IMR-90 (cell line): ENCODE measurements around the gene FES. TPM values are rescaled to one million over a fixed set of nuclear protein-coding genes. Genes with fewer than 3 reads are reported as not detected.
"Not testable (repeated sequence)": the region's sequence is repeated elsewhere in the genome, so short reads cannot be mapped to it uniquely, and the experiment has no call there.

ENCODE experiments used
- ATAC-seq: fragments of 200-7000 bp; cut with Tn5 transposase; 2 replicates; pipeline ENCODE4 v1.9.1; 2020; ENCODE audit warnings: low read depth, mild to moderate bottlenecking, moderate library complexity
- BruUV-seq: library from RNA; stranded (reverse); fragments of 400-500 nt; replicated peaks from 2 replicates; lab custom pipeline; 2021; lab: Mats Ljungman, UMichigan
- CTCF ChIA-PET: fragments of 300-600 bp; formaldehyde crosslinking; extraction: SDS; loops from one replicate; lab custom pipeline; 2021; ENCODE audit warnings: antibody characterized with exemption; lab: Yijun Ruan, JAX
- POLR2A ChIA-PET: fragments of 300-600 bp; sonication (Branson Sonifier 250); formaldehyde crosslinking; loops from one replicate; lab custom pipeline; 2022; ENCODE audit warnings: antibody characterized with exemption; ENCODE audit not compliant: unreplicated experiment; lab: Charles Lee
- DNase-seq: peaks from one replicate; pipeline ENCODE4 v3.0.0; 2013
- H2AFZ ChIP-seq: replicated peaks from 2 replicates; pipeline ENCODE3; 2013; ENCODE audit warnings: low read length, mild to moderate bottlenecking; ENCODE audit not compliant: poor library complexity
- H2AK5ac ChIP-seq: 2 replicates; pipeline ENCODE4 v1.6.1; 2013; ENCODE audit warnings: low read depth, low read length, inconsistent platforms
- H2AK9ac ChIP-seq: replicated peaks from 2 replicates; pipeline ENCODE3; 2013; ENCODE audit warnings: mild to moderate bottlenecking, low read depth, low read length, moderate library complexity; ENCODE audit not compliant: poor library complexity
- H2BK120ac ChIP-seq: 2 replicates; pipeline ENCODE4 v1.6.1; 2013; ENCODE audit warnings: low read depth, low read length, inconsistent platforms
- H2BK15ac ChIP-seq: 3 replicates; pipeline ENCODE4 v1.6.1; 2013; ENCODE audit warnings: low read depth, low read length, inconsistent platforms
- H2BK20ac ChIP-seq: 2 replicates; pipeline ENCODE4 v1.6.1; 2013; ENCODE audit warnings: low read depth, mild to moderate bottlenecking, inconsistent platforms, low read length, moderate library complexity
- H2BK5ac ChIP-seq: 2 replicates; pipeline ENCODE4 v1.6.1; 2013; ENCODE audit warnings: mild to moderate bottlenecking, low read depth, low read length, inconsistent platforms; ENCODE audit not compliant: poor library complexity, severe bottlenecking
- H3K14ac ChIP-seq: replicated peaks from 2 replicates; pipeline ENCODE4 v1.6.1; 2013; ENCODE audit warnings: low read depth, low read length, inconsistent platforms
- H3K18ac ChIP-seq: 2 replicates; pipeline ENCODE4 v1.6.1; 2013; ENCODE audit warnings: low read depth, low read length, control low read depth
- H3K23ac ChIP-seq: 2 replicates; pipeline ENCODE4 v1.6.1; 2013; ENCODE audit warnings: low read depth, low read length, inconsistent platforms
- H3K27ac ChIP-seq: 2 replicates; pipeline ENCODE4 v1.5.1; 2013; ENCODE audit warnings: mild to moderate bottlenecking, control low read depth, low read length; ENCODE audit not compliant: insufficient read depth
- H3K27me3 ChIP-seq: 2 replicates; pipeline ENCODE4 v1.6.1; 2013; ENCODE audit warnings: low read length; ENCODE audit not compliant: control insufficient read depth, insufficient read depth
- H3K36me3 ChIP-seq: 2 replicates; pipeline ENCODE4 v1.6.1; 2013; ENCODE audit warnings: low read length, mixed read lengths; ENCODE audit not compliant: control insufficient read depth, insufficient read depth
- H3K4ac ChIP-seq: 2 replicates; pipeline ENCODE4 v1.6.1; 2013; ENCODE audit warnings: low read depth, low read length, inconsistent platforms
- H3K4me1 ChIP-seq: 2 replicates; pipeline ENCODE4 v1.6.1; 2013; ENCODE audit warnings: low read length, mixed read lengths; ENCODE audit not compliant: control insufficient read depth, insufficient read depth
- H3K4me2 ChIP-seq: 2 replicates; pipeline ENCODE4 v1.6.1; 2013; ENCODE audit warnings: low read depth, mild to moderate bottlenecking, control low read depth, low read length, moderate library complexity
- H3K4me3 ChIP-seq: 2 replicates; pipeline ENCODE4 v1.5.1; 2013; ENCODE audit warnings: low read depth, mild to moderate bottlenecking, control low read depth, low read length, moderate library complexity; ENCODE audit not compliant: insufficient read depth
- H3K56ac ChIP-seq: 2 replicates; pipeline ENCODE4 v1.6.1; 2013; ENCODE audit warnings: low read length, inconsistent platforms; ENCODE audit not compliant: insufficient read depth; ENCODE audit errors: extremely low read depth
- H3K79me1 ChIP-seq, 2 experiments: 2 replicates each; pipeline ENCODE4 v1.6.1; 2013; ENCODE audit warnings: low read length in 2 of 2, inconsistent platforms in 1 of 2, low read depth in 1 of 2
- H3K9ac ChIP-seq: 2 replicates; pipeline ENCODE4 v1.6.1; 2013; ENCODE audit warnings: low read depth, low read length, control low read depth
- H3K9me1 ChIP-seq: 2 replicates; pipeline ENCODE4 v1.6.1; 2013; ENCODE audit warnings: low read length, inconsistent platforms; ENCODE audit not compliant: insufficient read depth
- H3K9me3 ChIP-seq: 2 replicates; pipeline ENCODE4 v1.6.1; 2013; ENCODE audit warnings: low read length; ENCODE audit not compliant: control insufficient read depth, insufficient read depth
- H4K20me1 ChIP-seq: 2 replicates; pipeline ENCODE4 v1.6.1; 2013; ENCODE audit warnings: low read length, inconsistent platforms; ENCODE audit not compliant: insufficient read depth
- H4K5ac ChIP-seq: 2 replicates; pipeline ENCODE4 v1.6.1; 2013; ENCODE audit warnings: mild to moderate bottlenecking, low read depth, low read length, control low read depth
- H4K8ac ChIP-seq, 2 experiments: 2 replicates each; pipeline ENCODE4 v1.6.1; 2013; ENCODE audit warnings: low read depth in 2 of 2, low read length in 2 of 2, control low read depth in 1 of 2, inconsistent platforms in 1 of 2
- H4K91ac ChIP-seq: 2 replicates; pipeline ENCODE4 v1.6.1; 2013; ENCODE audit warnings: low read depth, low read length, inconsistent platforms; ENCODE audit not compliant: insufficient read depth
- CEBPB ChIP-seq: IDR thresholded peaks from 2 replicates; pipeline ENCODE4 v1.6.1; 2012; ENCODE audit warnings: low read depth, low read length, improper control_type of control experiment
- CHD1 ChIP-seq: IDR thresholded peaks from 2 replicates; pipeline ENCODE4 v1.6.1; 2012; ENCODE audit warnings: low read depth, low read length, improper control_type of control experiment
- FOS ChIP-seq: fragments of 150-350 bp; IDR thresholded peaks from 2 replicates; pipeline ENCODE4 v1.6.1; 2016; ENCODE audit warnings: low read depth, low read length
- MAZ ChIP-seq: IDR thresholded peaks from 2 replicates; pipeline ENCODE4 v1.6.1; 2012; ENCODE audit warnings: low read depth, mild to moderate bottlenecking, low read length, improper control_type of control experiment, moderate library complexity, borderline replicate concordance
- RFX5 ChIP-seq: IDR thresholded peaks from 2 replicates; pipeline ENCODE4 v1.8.0; 2012; ENCODE audit warnings: low read depth, mild to moderate bottlenecking, low read length, moderate library complexity
- SMC3 ChIP-seq: fragments of 150-350 bp; IDR thresholded peaks from 2 replicates; pipeline ENCODE4 v1.6.1; 2016; ENCODE audit warnings: low read depth, mild to moderate bottlenecking, antibody characterized with exemption, low read length, moderate library complexity
- WGBS, 2 experiments: methylation state at CpG; one replicate each; pipeline versions ENCODE4 v1.1.5 to v1.1.7; 2013; ENCODE audit warnings: missing lambda C conversion rate in 2 of 2; ENCODE audit not compliant: insufficient read length in 1 of 2; ENCODE audit errors: extremely low coverage in 2 of 2; 5-methylcytosine and 5-hydroxymethylcytosine counted together
- dilution Hi-C: fragments of 300-500 bp; cut with HindIII; formaldehyde crosslinking; loops from one replicate; pipeline ENCODE4 v1.14.3; 2018; ENCODE audit warnings: low sequenced_read_pairs; ENCODE audit not compliant: unreplicated experiment
- in situ Hi-C: fragments of 300-500 bp; cut with MboI; formaldehyde crosslinking; loops from 3 replicates; pipeline ENCODE4 v1.14.3; 2019; ENCODE audit warnings: low sequenced_read_pairs, inconsistent platforms, mixed read lengths
- intact Hi-C: fragments of 100-400 bp; cut with micrococcal nuclease; formaldehyde crosslinking; loops from 2 replicates; pipeline ENCODE4 v1.10.0; 2022
- polyA plus RNA-seq, 3 experiments: library from polyadenylated mRNA; depleted of rRNA; stranded (reverse); fragments of >200 nt; gene quantifications; 2 replicates each; pipeline ENCODE4 v1.2.3, GENCODE V29; 2012; ENCODE audit warnings: low replicate concordance in 1 of 3
- total RNA-seq: library from RNA; depleted of rRNA; stranded (reverse); fragments of >200 nt; gene quantifications from 2 replicates; pipeline ENCODE4 v1.2.3, GENCODE V29; 2012
- TF ChIP-seq, protein P1 (sequence below): fragments of 150-350 bp; IDR thresholded peaks from 2 replicates; pipeline ENCODE4 v1.6.1; 2017; ENCODE audit warnings: mild to moderate bottlenecking, antibody characterized with exemption, low read length, low read depth

FES gene
- total and polyA plus RNA-seq, 2 of the 4 experiments (the other 2 are of a cell fraction) = 10.5 to 11.7 TPM

DNA sequence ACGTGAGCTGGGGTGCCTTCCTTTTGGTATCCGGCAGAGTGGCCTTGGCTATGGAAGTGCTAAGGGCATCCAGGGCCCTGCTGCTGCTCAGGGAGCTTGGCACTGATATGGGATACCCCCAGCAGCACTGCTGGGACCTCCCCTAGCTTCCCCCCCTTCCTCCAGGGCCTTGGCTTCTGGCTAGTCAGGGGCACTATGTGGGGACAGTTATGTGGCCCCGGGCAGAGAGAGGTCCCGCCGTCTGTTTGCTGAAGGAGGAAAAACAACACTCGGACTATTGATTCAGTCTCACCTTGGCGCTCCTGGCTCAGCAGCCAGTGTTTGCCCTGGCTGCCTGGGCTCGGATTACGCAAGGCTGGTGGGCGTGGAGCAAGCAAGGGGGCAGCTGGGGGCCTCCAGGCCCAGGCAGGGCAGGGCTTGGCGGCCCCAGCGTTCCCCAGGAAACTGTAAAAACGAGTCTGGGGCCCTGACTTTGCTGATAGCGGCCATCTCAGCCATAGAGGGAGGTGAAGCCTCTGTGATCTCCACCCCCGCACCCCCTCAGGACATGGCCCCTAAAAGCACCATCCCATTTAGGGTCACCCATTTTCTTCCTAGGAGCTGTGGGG is 10.2 kb upstream of the FES start:
- Histone ChIP-seq H4K20me1 (peaks cover 20% of the 10 kb centered on the region), H4K8ac (no peak overlapping the region), H2BK20ac (no peak overlapping the region), H3K4me1 (peaks cover 32% of the 10 kb centered on the region), H3K14ac (peak overlapping the region; percentile 37; the same call in 1 of the 2 replicates), H3K36me3 (peaks cover 33% of the 10 kb centered on the region), H2BK15ac (no peak overlapping the region), H3K23ac (peak overlapping the region; percentile 1; the same call in 1 of the 2 replicates), H2AFZ (no peak overlapping the region), H3K9ac (peak overlapping the region; percentile 27; the same call in 1 of the 2 replicates), H3K4ac (peak overlapping the region; percentile 13; the same call in 1 of the 2 replicates), H4K5ac (no peak overlapping the region), H3K79me1 (peaks cover 17 to 61% of the 10 kb centered on the region in 2 experiments), H3K4me3 (no peak overlapping the region), H2BK120ac (no peak overlapping the region), H2AK5ac (peak overlapping the region; percentile 68), H3K18ac (no peak overlapping the region), H4K91ac (no peak overlapping the region), H3K4me2 (peak overlapping the region; percentile 25; the same call in 1 of the 2 replicates), H3K9me3 (no peaks in the 10 kb centered on the region), H3K56ac (no peak overlapping the region), H3K27ac (0 out of 2 replicates have a peak overlapping the region, but pooled peaks have one; percentile 10), H3K27me3 (no peaks in the 10 kb centered on the region), H2AK9ac (peak overlapping the region; percentile 4), H3K9me1 (peaks cover 6% of the 10 kb centered on the region), H2BK5ac (no peak overlapping the region)
- DNase-seq (no peak), ATAC-seq (no peak)
- ChIA-PET POLR2A (no interaction called here), CTCF (no interaction called here)
- 41% methylated on average over 6 of the region's 15 CpGs; no CpG with 5 or more reads in 1 of the 2 experiments for WGBS, 2 experiments
- no TSS peak for BruUV-seq
- TF ChIP-seq CHD1 = no peak
- no peak for TF ChIP-seq RFX5
- TF ChIP-seq CEBPB = peak; percentile 90
- TF ChIP-seq SMC3 = no peak
- TF ChIP-seq FOS = no peak
- TF ChIP-seq, protein P1, sequence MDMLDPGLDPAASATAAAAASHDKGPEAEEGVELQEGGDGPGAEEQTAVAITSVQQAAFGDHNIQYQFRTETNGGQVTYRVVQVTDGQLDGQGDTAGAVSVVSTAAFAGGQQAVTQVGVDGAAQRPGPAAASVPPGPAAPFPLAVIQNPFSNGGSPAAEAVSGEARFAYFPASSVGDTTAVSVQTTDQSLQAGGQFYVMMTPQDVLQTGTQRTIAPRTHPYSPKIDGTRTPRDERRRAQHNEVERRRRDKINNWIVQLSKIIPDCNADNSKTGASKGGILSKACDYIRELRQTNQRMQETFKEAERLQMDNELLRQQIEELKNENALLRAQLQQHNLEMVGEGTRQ = no peak
- no peak for TF ChIP-seq MAZ
- in situ Hi-C loops = no loop called here
- dilution Hi-C loops = no loop called here
- intact Hi-C loops = loop anchor here (5.0 kb wide), 2 partner anchors 157 to 227 kb away; partner anchors contain the start of gene BLM

DNA sequence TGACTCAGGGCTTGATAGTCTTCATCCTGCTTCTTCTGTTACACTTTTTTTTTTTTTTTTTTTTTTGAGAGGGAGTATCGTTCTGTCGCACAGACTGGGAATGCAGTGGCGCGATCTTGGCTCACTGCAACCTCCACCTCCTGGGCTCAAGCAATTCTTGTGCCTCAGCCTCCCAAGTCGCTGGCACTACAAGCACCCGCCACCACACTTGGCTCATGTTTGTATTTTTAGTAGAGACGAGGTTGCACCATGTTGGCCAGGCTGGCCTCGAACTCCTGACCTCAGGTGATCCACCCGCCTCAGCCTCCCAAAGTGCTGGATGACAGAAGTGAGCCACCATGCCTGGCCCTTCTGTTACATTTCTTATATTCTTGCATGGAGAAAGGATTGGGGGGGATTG is 9.3 kb upstream of the FES start:
- Histone ChIP-seq H4K20me1 (peaks cover 20% of the 10 kb centered on the region), H3K4me1 (peaks cover 25% of the 10 kb centered on the region), H3K36me3 (peaks cover 41% of the 10 kb centered on the region), H3K79me1 (peaks cover 17 to 56% of the 10 kb centered on the region in 2 experiments)
- ATAC-seq, H3K4me2 ChIP-seq, H2AK5ac ChIP-seq, H3K14ac ChIP-seq, H2BK15ac ChIP-seq, H3K18ac ChIP-seq, H3K27ac ChIP-seq, H3K4ac ChIP-seq, dilution Hi-C loops, H3K4me3 ChIP-seq, H2BK20ac ChIP-seq, DNase-seq, H4K8ac ChIP-seq, POLR2A ChIA-PET, H3K9me3 ChIP-seq, H2AK9ac ChIP-seq, CTCF ChIA-PET, H2BK5ac ChIP-seq, H2AFZ ChIP-seq, BruUV-seq, H3K23ac ChIP-seq, H2BK120ac ChIP-seq, H4K5ac ChIP-seq, H3K56ac ChIP-seq, H4K91ac ChIP-seq, H3K9me1 ChIP-seq, H3K9ac ChIP-seq, H3K27me3 ChIP-seq: not testable (repeated sequence)
- intact Hi-C loops (loop anchor here (5.0 kb wide), 2 partner anchors 158 to 228 kb away; partner anchors contain the start of gene BLM), in situ Hi-C loops (loop anchor here (25.0 kb wide), 1 partner anchor 563 kb away; no protein-coding TSS in a partner anchor)
- WGBS, 2 experiments = no CpG with 5 or more reads among the region's 9 CpGs
